ENCODE results near the gene ACER1.
"Not testable (repeated sequence)": the region's sequence is repeated elsewhere in the genome, so short reads cannot be mapped to it uniquely, and the experiment has no call there.

ACER1 gene

GRCh38 chr19:6357174-6357573 lies 23.8 kb upstream of the ACER1 start:
- no peak for DNase-seq (ENCODE audit: low read depth in 2 of 2)

GRCh38 chr19:6355321-6356040 lies 22.1 kb upstream of the ACER1 start:
- not testable (repeated sequence) for DNase-seq (ENCODE audit: low read depth in 2 of 2)

GRCh38 chr19:6354098-6354674 lies 20.8 kb upstream of the ACER1 start:
- DNase-seq (ENCODE audit: low read depth in 2 of 2): no peak

GRCh38 chr19:6352381-6353165 lies 19.2 kb upstream of the ACER1 start:
- DNase-seq (ENCODE audit: low read depth in 2 of 2): no peak

GRCh38 chr19:6350688-6351087 lies 17.3 kb upstream of the ACER1 start:
- no peak for DNase-seq (ENCODE audit: low read depth in 2 of 2)

GRCh38 chr19:6349271-6349670 lies 15.9 kb upstream of the ACER1 start:
- DNase-seq (ENCODE audit: low read depth in 2 of 2): not testable (repeated sequence)

GRCh38 chr19:6343462-6343861 lies 10.1 kb upstream of the ACER1 start:
- no peak for DNase-seq (ENCODE audit: low read depth in 2 of 2)

- DNase-seq (ENCODE audit: low read depth in 2 of 2): no peak
Observed at GRCh38 chr19:6340493-6341201, 7.2 kb upstream of the ACER1 start.

GRCh38 chr19:6334490-6335285 lies 1.3 kb upstream of the ACER1 start:
- DNase-seq (ENCODE audit: low read depth in 2 of 2): no peak

- DNase-seq (ENCODE audit: low read depth in 2 of 2): no peak
Observed at GRCh38 chr19:6326815-6327214, 6.6 kb downstream of the ACER1 start.

- no peak for DNase-seq (ENCODE audit: low read depth in 2 of 2)
Observed at GRCh38 chr19:6325614-6326013, 7.8 kb downstream of the ACER1 start.

- no peak for DNase-seq (ENCODE audit: low read depth in 2 of 2)
Observed at GRCh38 chr19:6324757-6325156, 8.7 kb downstream of the ACER1 start.

GRCh38 chr19:6322284-6322683 lies 11.1 kb downstream of the ACER1 start:
- no peak for DNase-seq (ENCODE audit: low read depth in 2 of 2)

GRCh38 chr19:6319376-6319775 lies 14.0 kb downstream of the ACER1 start:
- DNase-seq (ENCODE audit: low read depth in 2 of 2): no peak

- no peak for DNase-seq (ENCODE audit: low read depth in 2 of 2)
Observed at GRCh38 chr19:6318772-6319171, 14.6 kb downstream of the ACER1 start.

GRCh38 chr19:6315646-6316045 lies 17.8 kb downstream of the ACER1 start:
- not testable (repeated sequence) for DNase-seq (ENCODE audit: low read depth in 2 of 2)

GRCh38 chr19:6313398-6313969 lies 19.9 kb downstream of the ACER1 start:
- DNase-seq (ENCODE audit: low read depth in 2 of 2): no peak

GRCh38 chr19:6312018-6312417 lies 21.4 kb downstream of the ACER1 start:
- no peak for DNase-seq (ENCODE audit: low read depth in 2 of 2)

GRCh38 chr19:6298413-6298812 lies 35.0 kb downstream of the ACER1 start:
- no peak for DNase-seq (ENCODE audit: low read depth in 2 of 2)

GRCh38 chr19:6297202-6297601 lies 36.2 kb downstream of the ACER1 start:
- DNase-seq (ENCODE audit: low read depth in 2 of 2): no peak

- no peak for DNase-seq (ENCODE audit: low read depth in 2 of 2)
Observed at GRCh38 chr19:6292006-6292405, 41.4 kb downstream of the ACER1 start.

All from fibroblast of skin of left biceps (primary cell).